Panc1 (cell line): ENCODE measurements around the gene KANK4. TPM values are rescaled to one million over a fixed set of nuclear protein-coding genes. Genes with fewer than 3 reads are reported as not detected.

Source experiments
- ATAC-seq: fragments of 200-7000 bp; cut with Tn5 transposase; 2 replicates; pipeline ENCODE4 v1.9.1; 2020; ENCODE audit warnings: mild to moderate bottlenecking, moderate library complexity
- BruUV-seq: library from RNA; stranded (reverse); fragments of 400-500 nt; replicated peaks from 2 replicates; lab custom pipeline; 2021; lab: Mats Ljungman, UMichigan
- CTCF ChIA-PET: fragments of 300-600 bp; sonication (Branson Sonifier 250); formaldehyde crosslinking; loops from one replicate; lab custom pipeline; 2022; ENCODE audit warnings: antibody characterized with exemption; lab: Charles Lee
- POLR2A ChIA-PET: fragments of 300-600 bp; sonication (Branson Sonifier 250); formaldehyde crosslinking; loops from one replicate; lab custom pipeline; 2022; ENCODE audit warnings: antibody characterized with exemption; lab: Charles Lee
- DNase-seq: peaks from one replicate; pipeline ENCODE4 v3.0.0-alpha.2; 2010; ENCODE audit warnings: low read depth, low spot score
- H3K27ac ChIP-seq: 2 replicates; pipeline ENCODE4 v1.5.1; 2011; ENCODE audit warnings: mild to moderate bottlenecking, low read length, inconsistent platforms
- H3K27me3 ChIP-seq: fragments of 200-500 bp; sonication (Bioruptor generic); 2 replicates; pipeline ENCODE4 v1.6.0; 2014; ENCODE audit warnings: low read length, inconsistent platforms; ENCODE audit not compliant: control insufficient read depth, insufficient read depth
- H3K36me3 ChIP-seq: fragments of 200-500 bp; sonication (Bioruptor generic); 2 replicates; pipeline ENCODE4 v1.5.1; 2014; ENCODE audit warnings: inconsistent platforms, mild to moderate bottlenecking, low read length, moderate library complexity; ENCODE audit not compliant: control insufficient read depth, insufficient read depth
- H3K4me1 ChIP-seq: 2 replicates; pipeline ENCODE4 v1.5.1; 2011; ENCODE audit warnings: inconsistent platforms, mild to moderate bottlenecking, low read length, moderate library complexity; ENCODE audit not compliant: control insufficient read depth, insufficient read depth
- H3K4me3 ChIP-seq, 2 experiments: 2 replicates each; pipeline ENCODE4 v1.5.1; 2011 to 2012; ENCODE audit warnings: low read depth in 2 of 2, low read length in 2 of 2, mild to moderate bottlenecking in 2 of 2, inconsistent platforms in 1 of 2, moderate library complexity in 1 of 2
- H3K9me3 ChIP-seq: fragments of 200-500 bp; sonication (Bioruptor generic); 2 replicates; pipeline ENCODE4 v1.5.1; 2014; ENCODE audit warnings: low read depth, mild to moderate bottlenecking, inconsistent platforms, low read length, moderate library complexity; ENCODE audit not compliant: control insufficient read depth, insufficient read depth
- POLR2AphosphoS5 ChIP-seq: IDR thresholded peaks from 2 replicates; pipeline ENCODE4 v1.6.1; 2012; ENCODE audit warnings: mild to moderate bottlenecking, low read depth, low read length, moderate library complexity
- SIN3A ChIP-seq: IDR thresholded peaks from 2 replicates; pipeline ENCODE4 v1.6.1; 2012; ENCODE audit warnings: low read depth, mild to moderate bottlenecking, low read length, moderate library complexity, borderline replicate concordance; ENCODE audit not compliant: insufficient read depth
- TCF7L2 ChIP-seq: IDR thresholded peaks from 2 replicates; pipeline ENCODE4 v1.6.1; 2011; ENCODE audit warnings: mild to moderate bottlenecking, low read depth, low read length, inconsistent platforms
- in situ Hi-C: cut with HindIII; loops from 2 replicates; pipeline ENCODE4 v1.10.0; 2016; ENCODE audit warnings: low sequenced_read_pairs, low pct_unique_long_range_greater_than_20kb
- intact Hi-C: fragments of 100-400 bp; cut with micrococcal nuclease; formaldehyde crosslinking; loops from one replicate; pipeline ENCODE4 v1.10.0; 2022; ENCODE audit not compliant: unreplicated experiment
- total RNA-seq: library from RNA; stranded (reverse); gene quantifications from one replicate; pipeline ENCODE4 v1.2.1, GENCODE V29; 2021; ENCODE audit not compliant: unreplicated experiment
- TF ChIP-seq, protein P1 (sequence below): fragments of 450-650 bp; IDR thresholded peaks from 2 replicates; pipeline ENCODE4 v1.5.1; 2017; ENCODE audit warnings: mild to moderate bottlenecking
- TF ChIP-seq, protein P2 (sequence below), 2 experiments: IDR thresholded peaks; 2 replicates each; pipeline ENCODE4 v1.6.1; 2011 to 2012; ENCODE audit warnings: low read depth in 2 of 2, control low read depth in 1 of 2, low read length in 1 of 2, mild to moderate bottlenecking in 1 of 2, moderate library complexity in 1 of 2; ENCODE audit not compliant: insufficient read depth in 1 of 2

Gene KANK4
- total RNA-seq, 1 experiment from 2014 or later = 0.18 TPM

GRCh38 chr1:62361431-62361830 lies 42.2 kb upstream of the KANK4 start:
- BruUV-seq = no TSS peak
- CTCF ChIA-PET = no interaction called here

DNA sequence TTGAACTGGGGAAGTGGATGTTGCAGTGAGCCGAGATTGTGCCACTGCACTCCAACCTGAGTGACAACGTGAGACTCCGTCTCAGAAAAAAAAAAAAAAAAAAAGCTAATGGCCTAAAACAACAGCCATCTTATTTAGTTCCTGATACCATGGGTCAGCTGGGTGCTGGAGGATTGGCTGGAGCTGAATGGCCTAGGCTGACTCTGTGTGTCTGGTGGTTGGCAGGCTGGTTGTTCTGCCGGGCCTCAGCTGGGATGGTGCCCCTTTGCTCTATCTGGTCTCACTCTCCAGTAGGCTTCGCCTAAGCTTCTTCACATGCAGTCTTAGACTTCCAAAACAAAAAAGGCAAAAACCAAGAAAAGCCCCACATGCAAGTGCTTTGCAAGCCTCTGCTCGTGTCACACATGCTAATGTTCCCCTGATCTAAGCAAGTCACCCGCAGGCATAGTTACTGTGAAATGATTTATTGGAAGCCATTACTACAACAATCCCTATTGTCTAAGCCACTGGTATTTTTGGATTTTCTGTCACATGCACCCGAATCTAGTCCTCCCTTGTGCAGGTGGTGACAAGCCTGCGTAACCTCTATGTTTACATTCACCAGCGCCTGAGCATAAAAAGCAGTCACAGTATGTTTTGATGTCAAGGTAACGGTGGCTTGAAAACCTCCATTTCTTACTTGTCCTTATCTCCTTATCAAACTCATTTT lies 39.6 kb upstream of the KANK4 start:
- no peaks in the 10 kb centered on the region for H3K27me3 ChIP-seq
- no peak for ATAC-seq
- H3K36me3 ChIP-seq = no peaks in the 10 kb centered on the region
- intact Hi-C loops = no loop called here
- in situ Hi-C loops = no loop called here
- H3K4me3 ChIP-seq = no peak overlapping the region
- BruUV-seq = no TSS peak
- no peak overlapping the region for H3K27ac ChIP-seq
- no peaks in the 10 kb centered on the region for H3K4me1 ChIP-seq
- no peak for DNase-seq
- ChIA-PET CTCF (no interaction called here), POLR2A (no interaction called here)
- H3K9me3 ChIP-seq = no peaks in the 10 kb centered on the region
- TF ChIP-seq, protein P1, sequence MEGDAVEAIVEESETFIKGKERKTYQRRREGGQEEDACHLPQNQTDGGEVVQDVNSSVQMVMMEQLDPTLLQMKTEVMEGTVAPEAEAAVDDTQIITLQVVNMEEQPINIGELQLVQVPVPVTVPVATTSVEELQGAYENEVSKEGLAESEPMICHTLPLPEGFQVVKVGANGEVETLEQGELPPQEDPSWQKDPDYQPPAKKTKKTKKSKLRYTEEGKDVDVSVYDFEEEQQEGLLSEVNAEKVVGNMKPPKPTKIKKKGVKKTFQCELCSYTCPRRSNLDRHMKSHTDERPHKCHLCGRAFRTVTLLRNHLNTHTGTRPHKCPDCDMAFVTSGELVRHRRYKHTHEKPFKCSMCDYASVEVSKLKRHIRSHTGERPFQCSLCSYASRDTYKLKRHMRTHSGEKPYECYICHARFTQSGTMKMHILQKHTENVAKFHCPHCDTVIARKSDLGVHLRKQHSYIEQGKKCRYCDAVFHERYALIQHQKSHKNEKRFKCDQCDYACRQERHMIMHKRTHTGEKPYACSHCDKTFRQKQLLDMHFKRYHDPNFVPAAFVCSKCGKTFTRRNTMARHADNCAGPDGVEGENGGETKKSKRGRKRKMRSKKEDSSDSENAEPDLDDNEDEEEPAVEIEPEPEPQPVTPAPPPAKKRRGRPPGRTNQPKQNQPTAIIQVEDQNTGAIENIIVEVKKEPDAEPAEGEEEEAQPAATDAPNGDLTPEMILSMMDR = no peak
- TF ChIP-seq SIN3A = no peak
- TF ChIP-seq POLR2AphosphoS5 = no peak
- TF ChIP-seq TCF7L2 = no peak
- TF ChIP-seq, protein P2, sequence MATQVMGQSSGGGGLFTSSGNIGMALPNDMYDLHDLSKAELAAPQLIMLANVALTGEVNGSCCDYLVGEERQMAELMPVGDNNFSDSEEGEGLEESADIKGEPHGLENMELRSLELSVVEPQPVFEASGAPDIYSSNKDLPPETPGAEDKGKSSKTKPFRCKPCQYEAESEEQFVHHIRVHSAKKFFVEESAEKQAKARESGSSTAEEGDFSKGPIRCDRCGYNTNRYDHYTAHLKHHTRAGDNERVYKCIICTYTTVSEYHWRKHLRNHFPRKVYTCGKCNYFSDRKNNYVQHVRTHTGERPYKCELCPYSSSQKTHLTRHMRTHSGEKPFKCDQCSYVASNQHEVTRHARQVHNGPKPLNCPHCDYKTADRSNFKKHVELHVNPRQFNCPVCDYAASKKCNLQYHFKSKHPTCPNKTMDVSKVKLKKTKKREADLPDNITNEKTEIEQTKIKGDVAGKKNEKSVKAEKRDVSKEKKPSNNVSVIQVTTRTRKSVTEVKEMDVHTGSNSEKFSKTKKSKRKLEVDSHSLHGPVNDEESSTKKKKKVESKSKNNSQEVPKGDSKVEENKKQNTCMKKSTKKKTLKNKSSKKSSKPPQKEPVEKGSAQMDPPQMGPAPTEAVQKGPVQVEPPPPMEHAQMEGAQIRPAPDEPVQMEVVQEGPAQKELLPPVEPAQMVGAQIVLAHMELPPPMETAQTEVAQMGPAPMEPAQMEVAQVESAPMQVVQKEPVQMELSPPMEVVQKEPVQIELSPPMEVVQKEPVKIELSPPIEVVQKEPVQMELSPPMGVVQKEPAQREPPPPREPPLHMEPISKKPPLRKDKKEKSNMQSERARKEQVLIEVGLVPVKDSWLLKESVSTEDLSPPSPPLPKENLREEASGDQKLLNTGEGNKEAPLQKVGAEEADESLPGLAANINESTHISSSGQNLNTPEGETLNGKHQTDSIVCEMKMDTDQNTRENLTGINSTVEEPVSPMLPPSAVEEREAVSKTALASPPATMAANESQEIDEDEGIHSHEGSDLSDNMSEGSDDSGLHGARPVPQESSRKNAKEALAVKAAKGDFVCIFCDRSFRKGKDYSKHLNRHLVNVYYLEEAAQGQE (IDR thresholded peaks at IDR 0.05; ENCODE audit: insufficient read depth in 1 of 2, low read depth in 2 of 2, low read length in 1 of 2) = no peak

More at GRCh38 chr1:62361431-62361830, 42.2 kb upstream of the KANK4 start:
- Histone ChIP-seq H3K4me1 (no peaks in the 10 kb centered on the region), H3K36me3 (no peaks in the 10 kb centered on the region), H3K4me3 (no peak overlapping the region), H3K27ac (no peak overlapping the region), H3K27me3 (no peaks in the 10 kb centered on the region), H3K9me3 (no peaks in the 10 kb centered on the region)
- POLR2A ChIA-PET = no interaction called here
- TF ChIP-seq, protein P1 = no peak
- TF ChIP-seq SIN3A (no peak), TCF7L2 (no peak), POLR2AphosphoS5 (no peak)
- TF ChIP-seq, protein P2 (IDR thresholded peaks at IDR 0.05; ENCODE audit: insufficient read depth in 1 of 2, low read depth in 2 of 2, low read length in 1 of 2) = no peak
- in situ Hi-C loops = no loop called here
- no peak for DNase-seq
- intact Hi-C loops = no loop called here
- no peak for ATAC-seq
